H1 (cell line): ENCODE results near the gene CSNK1A1. TPM values are rescaled to one million over a fixed set of nuclear protein-coding genes. Genes with fewer than 3 reads are reported as not detected.

Experiments
- CTCF ChIA-PET: fragments of 300-600 bp; sonication (Branson Sonifier 250); formaldehyde crosslinking; loops from one replicate; lab custom pipeline; 2021; ENCODE audit not compliant: partially characterized antibody; lab: Charles Lee
- POLR2A ChIA-PET: fragments of 300-600 bp; sonication (Branson Sonifier 250); formaldehyde crosslinking; loops from one replicate; lab custom pipeline; 2021; ENCODE audit warnings: inconsistent platforms; ENCODE audit not compliant: partially characterized antibody; lab: Charles Lee
- DNase-seq, 2 experiments: peaks; one replicate each; pipeline versions ENCODE4 v3.0.0 to v3.0.0-alpha.2; 2010 to 2022; ENCODE audit warnings: low spot score in 2 of 2, low read depth in 1 of 2, mixed read lengths in 1 of 2
- FAIRE-seq: peaks from 2 replicates; lab custom pipeline; 2011; peaks lifted over from hg19 to GRCh38; lab: Jason Lieb, UNC
- H2AFZ ChIP-seq: 2 replicates; pipeline ENCODE4 v1.8.1; 2012; ENCODE audit warnings: low read length, inconsistent platforms
- H2AK5ac ChIP-seq: 2 replicates; pipeline ENCODE4 v1.6.1; 2013; ENCODE audit warnings: low read depth, low read length
- H2BK120ac ChIP-seq: replicated peaks from 2 replicates; pipeline ENCODE3; 2013; ENCODE audit warnings: low read depth, low read length, inconsistent platforms
- H2BK12ac ChIP-seq: 2 replicates; pipeline ENCODE4 v1.6.1; 2013; ENCODE audit warnings: low read depth, low read length
- H2BK15ac ChIP-seq: 2 replicates; pipeline ENCODE4 v1.6.1; 2013; ENCODE audit warnings: low read length
- H2BK20ac ChIP-seq: 2 replicates; pipeline ENCODE4 v1.6.1; 2013; ENCODE audit warnings: low read length
- H2BK5ac ChIP-seq: 2 replicates; pipeline ENCODE4 v1.6.1; 2013; ENCODE audit warnings: low read depth, low read length
- H3K14ac ChIP-seq: 2 replicates; pipeline ENCODE4 v1.6.1; 2013; ENCODE audit warnings: inconsistent platforms; ENCODE audit not compliant: insufficient read length
- H3K18ac ChIP-seq: 2 replicates; pipeline ENCODE4 v1.6.1; 2013; ENCODE audit warnings: low read length; ENCODE audit errors: extremely low read depth
- H3K23ac ChIP-seq: 2 replicates; pipeline ENCODE4 v1.6.1; 2013; ENCODE audit warnings: inconsistent platforms; ENCODE audit not compliant: insufficient read length
- H3K23me2 ChIP-seq: 2 replicates; pipeline ENCODE4 v1.6.1; 2013; ENCODE audit warnings: low read depth, low read length
- H3K27ac ChIP-seq: 2 replicates; pipeline ENCODE4 v1.6.1; 2011; ENCODE audit warnings: low read depth, low read length, inconsistent platforms
- H3K27me3 ChIP-seq, 4 experiments: replicated peaks in 1 of 4; 1 replicate in 1 of 4; 2 replicates in 3 of 4; pipeline versions ENCODE4 v1.6.1 to v1.8.1; 2011 to 2013; ENCODE audit warnings: low read length in 3 of 4, mild to moderate bottlenecking in 3 of 4, inconsistent platforms in 2 of 4, mixed read lengths in 2 of 4, moderate library complexity in 1 of 4; ENCODE audit not compliant: control insufficient read depth in 3 of 4, insufficient read depth in 3 of 4; ENCODE audit errors: extremely low read depth in 1 of 4
- H3K36me3 ChIP-seq, 4 experiments: 2 replicates each; pipeline versions ENCODE4 v1.6.1 to v1.8.1; 2011 to 2013; ENCODE audit warnings: mild to moderate bottlenecking in 4 of 4, low read length in 3 of 4, moderate library complexity in 2 of 4, control low read depth in 1 of 4, inconsistent platforms in 1 of 4; ENCODE audit not compliant: insufficient read depth in 4 of 4, control insufficient read depth in 2 of 4
- H3K4ac ChIP-seq: replicated peaks from 2 replicates; pipeline ENCODE3; 2013; ENCODE audit warnings: low read length, low read depth, mixed read lengths, inconsistent platforms; ENCODE audit not compliant: insufficient read length
- H3K4me1 ChIP-seq, 4 experiments: replicated peaks in 1 of 4; 1 replicate in 1 of 4; 2 replicates in 3 of 4; pipeline versions ENCODE4 v1.6.1 to v1.8.1; 2011 to 2013; ENCODE audit warnings: low read length in 3 of 4, inconsistent platforms in 2 of 4, mixed read lengths in 1 of 4; ENCODE audit not compliant: insufficient read depth in 4 of 4, control insufficient read depth in 3 of 4
- H3K4me2 ChIP-seq, 2 experiments: 2 replicates each; pipeline versions ENCODE4 v1.6.1 to v1.8.1; 2011 to 2013; ENCODE audit warnings: low read depth in 2 of 2, low read length in 2 of 2, control low read depth in 1 of 2, inconsistent platforms in 1 of 2, mild to moderate bottlenecking in 1 of 2; ENCODE audit not compliant: insufficient read depth in 1 of 2
- H3K4me3 ChIP-seq, 4 experiments: fragments of 200-600, 300-600 bp in 1 of 4; sonication (generic), shearing (Covaris generic), sonication (Bioruptor Twin) in 1 of 4; 2 replicates each; pipeline versions ENCODE4 v1.5.1 to v1.8.1; 2011 to 2016; ENCODE audit warnings: low read length in 4 of 4, low read depth in 3 of 4, control low read depth in 2 of 4, inconsistent platforms in 2 of 4, mild to moderate bottlenecking in 2 of 4, mixed read lengths in 1 of 4, moderate library complexity in 1 of 4; ENCODE audit not compliant: insufficient read depth in 2 of 4; ENCODE audit errors: extremely low read depth in 1 of 4
- H3K56ac ChIP-seq: replicated peaks from 2 replicates; pipeline ENCODE3; 2013; ENCODE audit warnings: low read depth, mild to moderate bottlenecking, mixed read lengths, low read length, inconsistent platforms; ENCODE audit not compliant: insufficient read length
- H3K79me1 ChIP-seq: 2 replicates; pipeline ENCODE4 v1.6.1; 2013; ENCODE audit warnings: low read depth, low read length, control low read depth
- H3K79me2 ChIP-seq, 2 experiments: 2 replicates each; pipeline versions ENCODE4 v1.6.1 to v1.8.1; 2012 to 2013; ENCODE audit warnings: low read length in 2 of 2, mild to moderate bottlenecking in 2 of 2, inconsistent platforms in 1 of 2; ENCODE audit not compliant: insufficient read depth in 2 of 2, control insufficient read depth in 1 of 2
- H3K9ac ChIP-seq, 4 experiments: replicated peaks in 1 of 4; 1 replicate in 1 of 4; 2 replicates in 3 of 4; pipeline versions ENCODE4 v1.6.1 to v1.8.1; 2011 to 2013; ENCODE audit warnings: low read depth in 3 of 4, low read length in 3 of 4, control low read depth in 2 of 4, mild to moderate bottlenecking in 2 of 4, moderate library complexity in 2 of 4, inconsistent platforms in 1 of 4; ENCODE audit errors: extremely low read depth in 1 of 4
- H3K9me3 ChIP-seq, 2 experiments: 2 replicates each; pipeline versions ENCODE4 v1.6.1 to v1.8.1; 2012 to 2013; ENCODE audit warnings: mild to moderate bottlenecking in 2 of 2, moderate library complexity in 2 of 2, control low read depth in 1 of 2, inconsistent platforms in 1 of 2, low read depth in 1 of 2, low read length in 1 of 2, mixed read lengths in 1 of 2; ENCODE audit not compliant: insufficient read depth in 2 of 2
- H4K20me1 ChIP-seq, 2 experiments: replicated peaks in 1 of 2; 2 replicates each; pipeline versions ENCODE3 to v1.8.1; 2011 to 2013; ENCODE audit warnings: inconsistent platforms in 2 of 2, low read length in 2 of 2, mild to moderate bottlenecking in 1 of 2; ENCODE audit not compliant: insufficient read depth in 2 of 2, control insufficient read depth in 1 of 2
- H4K5ac ChIP-seq: 2 replicates; pipeline ENCODE4 v1.6.1; 2013; ENCODE audit warnings: low read length, low read depth, mixed read lengths, inconsistent platforms; ENCODE audit not compliant: insufficient read length
- H4K8ac ChIP-seq: 2 replicates; pipeline ENCODE4 v1.8.0; 2013; ENCODE audit warnings: mild to moderate bottlenecking, moderate library complexity, low read length, inconsistent platforms; ENCODE audit not compliant: insufficient read depth; ENCODE audit errors: extremely low read depth
- H4K91ac ChIP-seq: replicated peaks from 2 replicates; pipeline ENCODE3; 2013; ENCODE audit warnings: low read length, mixed read lengths, inconsistent platforms; ENCODE audit not compliant: insufficient read length
- BACH1 ChIP-seq: IDR thresholded peaks from 2 replicates; pipeline ENCODE4 v1.6.1; 2012; ENCODE audit warnings: low read length, improper control_type of control experiment
- NANOG ChIP-seq: IDR thresholded peaks from 2 replicates; pipeline ENCODE4 v1.6.1; 2011; ENCODE audit warnings: low read length, low read depth, mild to moderate bottlenecking, inconsistent platforms; ENCODE audit not compliant: insufficient read depth, poor library complexity, severe bottlenecking
- POLR2AphosphoS5 ChIP-seq: IDR thresholded peaks from 2 replicates; pipeline ENCODE4 v1.6.1; 2011; ENCODE audit warnings: low read depth, low read length
- RNF2 ChIP-seq: fragments of 200-900, 300-1000 bp; sonication (generic); IDR thresholded peaks from 2 replicates; pipeline ENCODE4 v1.7.1; 2016; ENCODE audit warnings: borderline replicate concordance, low read depth, mild to moderate bottlenecking, antibody characterized with exemption, low read length; ENCODE audit not compliant: poor library complexity, severe bottlenecking; ENCODE audit errors: missing control alignments
- RXRA ChIP-seq: IDR thresholded peaks from 2 replicates; pipeline ENCODE4 v1.6.1; 2011; ENCODE audit warnings: low read depth, mild to moderate bottlenecking, low read length, moderate library complexity; ENCODE audit not compliant: insufficient read depth
- SIN3A ChIP-seq, 2 experiments: IDR thresholded peaks in 1 of 2; conservative IDR thresholded peaks in 1 of 2; 2 replicates each; pipeline ENCODE4 v1.6.1; 2011 to 2012; ENCODE audit warnings: low read length in 2 of 2, improper control_type of control experiment in 1 of 2, low read depth in 1 of 2, mild to moderate bottlenecking in 1 of 2
- SP2 ChIP-seq: IDR thresholded peaks from 2 replicates; pipeline ENCODE4 v1.6.1; 2012; ENCODE audit warnings: mild to moderate bottlenecking, low read length, inconsistent platforms
- SRF ChIP-seq: IDR thresholded peaks from 2 replicates; pipeline ENCODE4 v1.6.1; 2011; ENCODE audit warnings: mild to moderate bottlenecking, low read depth, low read length, moderate library complexity
- SUZ12 ChIP-seq: fragments of 200-600 bp; sonication (generic); IDR thresholded peaks from 2 replicates; pipeline ENCODE4 v1.6.1; 2012; ENCODE audit warnings: mild to moderate bottlenecking, inconsistent platforms, low read length, moderate library complexity, mixed read lengths
- TAF7 ChIP-seq: optimal IDR thresholded peaks from 2 replicates; pipeline ENCODE3; 2011; ENCODE audit warnings: low read depth, mild to moderate bottlenecking, inconsistent platforms, low read length, moderate library complexity, borderline replicate concordance
- TCF12 ChIP-seq: IDR thresholded peaks from 2 replicates; pipeline ENCODE4 v1.6.1; 2011; ENCODE audit warnings: low read depth, mild to moderate bottlenecking, low read length
- WGBS, 2 experiments: shearing (Covaris generic) in 1 of 2; methylation state at CpG; one replicate each; pipeline versions ENCODE4 v1.1.6 to v1.1.7; 2013 to 2015; ENCODE audit warnings: low lambda C conversion rate in 2 of 2, mixed read lengths in 2 of 2, inconsistent platforms in 1 of 2, low coverage in 1 of 2, missing lambda C conversion rate in 1 of 2; ENCODE audit not compliant: insufficient replicate concordance in 2 of 2, insufficient coverage in 1 of 2, insufficient read length in 1 of 2; ENCODE audit errors: extremely low coverage in 1 of 2, missing lambda C conversion rate in 1 of 2; 5-methylcytosine and 5-hydroxymethylcytosine counted together
- polyA plus RNA-seq, 7 experiments: library from polyadenylated mRNA; depleted of rRNA in 3 of 7; stranded (reverse) in 5 of 7; unstranded in 2 of 7; fragments of >200 nt in 5 of 7; fragments of 200-250 nt in 2 of 7; gene quantifications; 1 replicate in 5 of 7; 2 replicates in 1 of 7; 4 replicates in 1 of 7; pipeline versions ENCODE4 v1.2.1 to v1.2.3, GENCODE V29; 2011 to 2013; ENCODE audit warnings: missing spikeins in 2 of 7, mixed read lengths in 2 of 7
- total RNA-seq: library from RNA; stranded (reverse); fragmentation: NEBNext Ultra II Directional; extraction: Animal tissue kit (Norgen Biotek cat#: 25700); gene quantifications from 2 replicates; pipeline ENCODE4 v1.2.1, GENCODE V29; 2021

Gene CSNK1A1
- total and polyA plus RNA-seq, 2 of the 8 experiments (the other 6 are each of a cell fraction or from before 2014, with no cell fraction given): 61.2 to 244 TPM

- Histone ChIP-seq H2AK5ac (no peak overlapping the region), H3K23me2 (peaks cover 10% of the 10 kb centered on the region), H3K79me2 (no peaks in the 10 kb centered on the region), H2BK120ac (no peak overlapping the region), H3K4me3 (peak overlapping the region; percentile 20 to 64 (median 45); a peak in 5 of 8 replicates), H3K36me3 (no peaks in the 10 kb centered on the region), H3K23ac (no peak overlapping the region), H3K27me3 (peaks cover 0 to 18% (median 13%) of the 10 kb centered on the region in 4 experiments; a peak in 6 of 7 replicates), H2BK5ac (no peak overlapping the region), H4K8ac (no peak overlapping the region), H2AFZ (0 out of 2 replicates have a peak overlapping the region, but pooled peaks have one; percentile 21), H3K27ac (no peak overlapping the region), H4K5ac (no peak overlapping the region), H3K9ac (no peak overlapping the region), H3K18ac (peak overlapping the region; percentile 9; the same call in 1 of the 2 replicates), H3K9me3 (no peaks in the 10 kb centered on the region), H2BK20ac (no peak overlapping the region), H3K79me1 (no peaks in the 10 kb centered on the region), H2BK12ac (no peak overlapping the region), H4K20me1 (no peaks in the 10 kb centered on the region), H3K4me2 (peak overlapping the region; percentile 77 to 87), H3K4me1 (peaks cover 0 to 14% (median 5%) of the 10 kb centered on the region in 4 experiments; a peak in 6 of 7 replicates), H4K91ac (no peak overlapping the region), H3K4ac (no peak overlapping the region), H3K56ac (no peak overlapping the region), H2BK15ac (no peak overlapping the region), H3K14ac (no peak overlapping the region)
- CTCF ChIA-PET: interaction anchor here (0.6 to 5.6 kb wide), 15 partner anchors 9 to 303 kb away, joined by 3 to 33 read pairs (median 3); no protein-coding TSS in a partner anchor
- peak in 1 of 2 experiments; percentile 58 for DNase-seq
- peak; percentile 82 for FAIRE-seq
- POLR2A ChIA-PET: interaction anchor here (0.6 to 1.8 kb wide), 4 partner anchors 20 to 82 kb away, joined by 3 to 5 read pairs (median 3); no protein-coding TSS in a partner anchor
- 33% methylated on average over 9 of the region's 9 CpGs; no CpG with 5 or more reads in 1 of the 2 experiments for WGBS, 2 experiments
- TF ChIP-seq TAF7 (no peak), SIN3A (conservative IDR thresholded peaks at IDR 0.05 in 1 of 2, IDR thresholded peaks at IDR 0.05 in 1 of 2; ENCODE audit: low read depth in 1 of 2, low read length in 2 of 2) (peak; percentile 84 to 88; a peak in 3 of 4 replicates), TCF12 (peak; percentile 89), RNF2 (no peak), SRF (no peak), SP2 (no peak), NANOG (no peak), SUZ12 (no peak), BACH1 (no peak), RXRA (no peak), POLR2AphosphoS5 (no peak)
Observed at GRCh38 chr5:149581931-149582768, 30.9 kb upstream of the CSNK1A1 start.
